Spleen (tissue), 7 donors: ENCODE results near the gene SPRED1.

Source experiments
- CTCF ChIP-seq, 11 experiments: fragments of 200-600 bp in 7 of 11; fragments of 450-650 bp in 4 of 11; sonication (generic) in 4 of 11; IDR thresholded peaks in 8 of 11; conservative IDR thresholded peaks in 3 of 11; 1 replicate in 7 of 11; 2 replicates in 4 of 11; pipeline versions ENCODE4 v1.4.0 to v1.8.0; 2016 to 2021; ENCODE audit warnings: antibody characterized with exemption in 11 of 11, inconsistent platforms in 4 of 11, mild to moderate bottlenecking in 1 of 11
- POLR2A ChIP-seq, 3 donors: fragments of 450-650 bp; IDR thresholded peaks; one replicate each; pipeline ENCODE4 v1.5.1; 2017; ENCODE audit warnings: antibody characterized with exemption in 3 of 3, mild to moderate bottlenecking in 1 of 3
- POLR2AphosphoS5 ChIP-seq, 3 donors: sonication (generic); formaldehyde crosslinking; IDR thresholded peaks; one replicate each; pipeline ENCODE4 v1.5.1; 2017; ENCODE audit warnings: antibody characterized with exemption in 3 of 3
- donor health status: DM: no; HTN: no; CAD: no; lungs with moderate emphysema.
- donor health status: DM: no; HTN: no; CAD: no.
- donor health status: DM: no; HTN: no; CAD: no.

GRCh38 chr15:38252481-38253350, at the start of gene SPRED1:
- TF ChIP-seq CTCF (IDR thresholded peaks at IDR 0.05 in 8 of 11, conservative IDR thresholded peaks at IDR 0.05 in 3 of 11) (no peak), POLR2A (IDR thresholded peaks at IDR 0.05) (no peak), POLR2AphosphoS5 (IDR thresholded peaks at IDR 0.05) (no peak)
